Measurements from ENCODE around the gene MRPS24. TPM values are rescaled to one million over a fixed set of nuclear protein-coding genes. Genes with fewer than 3 reads are reported as not detected.

Gene MRPS24
- total RNA-seq, 1 experiment from 2014 or later = 116 TPM

DNA sequence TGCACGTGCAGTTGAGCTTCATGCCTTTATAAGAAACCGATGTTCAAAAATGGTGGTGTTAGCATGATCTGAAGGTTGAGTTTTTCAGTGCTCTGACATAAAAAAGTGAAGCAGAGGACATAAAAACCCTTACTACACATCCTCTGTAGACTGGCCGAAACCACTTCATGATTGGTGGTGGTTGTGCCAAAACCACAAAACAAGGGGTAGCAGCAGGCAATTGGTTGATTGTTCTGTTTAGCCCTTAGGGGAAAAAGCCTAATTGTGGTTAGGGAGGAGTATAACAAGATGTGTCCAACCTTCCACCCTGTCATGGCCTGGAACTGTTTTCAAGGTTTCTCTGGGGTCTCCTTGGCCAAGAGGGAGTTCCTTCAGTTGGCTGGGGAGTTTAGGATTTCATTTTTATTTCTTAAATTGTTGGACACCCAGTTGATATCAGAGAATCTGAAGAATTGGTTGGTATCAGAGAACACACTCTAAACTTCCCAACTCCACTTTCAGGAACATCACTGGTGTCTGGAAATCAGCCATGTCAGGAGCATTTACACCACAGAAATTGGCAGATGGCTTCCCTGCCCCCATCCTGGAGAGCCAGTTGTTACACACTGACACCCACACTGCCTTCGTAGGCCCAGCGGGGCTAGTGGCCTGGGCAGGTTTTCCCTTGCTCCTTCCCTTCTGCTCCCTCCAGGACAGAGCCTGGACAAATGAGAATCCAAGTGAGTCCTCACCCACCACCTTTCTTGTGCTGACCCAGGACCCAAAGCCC, 18.8 kb downstream of the MRPS24 start:
- no peak overlapping the region for H2BK5ac ChIP-seq (ENCODE audit: insufficient read length, low read length)
- no peaks in the 10 kb centered on the region for H3K27me3 ChIP-seq (ENCODE audit: insufficient read depth, low read length)
- no peak overlapping the region for H2BK120ac ChIP-seq (ENCODE audit: low read depth, low read length, poor library complexity, severe bottlenecking)
- no peak overlapping the region for H2AK5ac ChIP-seq (ENCODE audit: insufficient read length, low read length)
- no peak overlapping the region for H4K91ac ChIP-seq (ENCODE audit: insufficient read length, low read depth, low read length)
- H2AFZ ChIP-seq (ENCODE audit: low read length) = no peak overlapping the region
- H4K5ac ChIP-seq (ENCODE audit: insufficient read length, low read depth, low read length) = no peak overlapping the region
- H3K4me2 ChIP-seq (ENCODE audit: insufficient read depth, insufficient read length, low read length) = no peak overlapping the region
- no peak overlapping the region for H4K8ac ChIP-seq (replicated peaks; ENCODE audit: insufficient read length, low read depth, low read length)
- H3K4ac ChIP-seq (ENCODE audit: low read depth, low read length) = no peak overlapping the region
- TF ChIP-seq, protein P1, sequence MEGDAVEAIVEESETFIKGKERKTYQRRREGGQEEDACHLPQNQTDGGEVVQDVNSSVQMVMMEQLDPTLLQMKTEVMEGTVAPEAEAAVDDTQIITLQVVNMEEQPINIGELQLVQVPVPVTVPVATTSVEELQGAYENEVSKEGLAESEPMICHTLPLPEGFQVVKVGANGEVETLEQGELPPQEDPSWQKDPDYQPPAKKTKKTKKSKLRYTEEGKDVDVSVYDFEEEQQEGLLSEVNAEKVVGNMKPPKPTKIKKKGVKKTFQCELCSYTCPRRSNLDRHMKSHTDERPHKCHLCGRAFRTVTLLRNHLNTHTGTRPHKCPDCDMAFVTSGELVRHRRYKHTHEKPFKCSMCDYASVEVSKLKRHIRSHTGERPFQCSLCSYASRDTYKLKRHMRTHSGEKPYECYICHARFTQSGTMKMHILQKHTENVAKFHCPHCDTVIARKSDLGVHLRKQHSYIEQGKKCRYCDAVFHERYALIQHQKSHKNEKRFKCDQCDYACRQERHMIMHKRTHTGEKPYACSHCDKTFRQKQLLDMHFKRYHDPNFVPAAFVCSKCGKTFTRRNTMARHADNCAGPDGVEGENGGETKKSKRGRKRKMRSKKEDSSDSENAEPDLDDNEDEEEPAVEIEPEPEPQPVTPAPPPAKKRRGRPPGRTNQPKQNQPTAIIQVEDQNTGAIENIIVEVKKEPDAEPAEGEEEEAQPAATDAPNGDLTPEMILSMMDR (conservative IDR thresholded peaks at IDR 0.05) = no peak
- Mint-ChIP-seq H3K27me3 (ENCODE audit: low read depth) (no peaks in the 10 kb centered on the region), H3K4me3 (no peak overlapping the region), H3K36me3 (ENCODE audit: insufficient read depth in 1 of 3, low read depth in 3 of 3) (peaks cover 0 to 5% (median 0%) of the 10 kb centered on the region in 3 experiments; a peak in 3 of 7 replicates), H3K9me3 (no peaks in the 10 kb centered on the region; a peak in 2 of 5 replicates), H3K27ac (no peak overlapping the region), H3K4me1 (peaks cover 2 to 4% of the 10 kb centered on the region in 2 experiments; a peak in 2 of 4 replicates)
- H3T11ph ChIP-seq (ENCODE audit: low read length) = no peak overlapping the region
- no peak overlapping the region for H3K27ac ChIP-seq (ENCODE audit: insufficient read length, low read depth, low read length)
- H2BK15ac ChIP-seq (ENCODE audit: low read depth, low read length) = no peak overlapping the region
- H2BK20ac ChIP-seq (ENCODE audit: low read depth, low read length, poor library complexity, severe bottlenecking) = no peak overlapping the region
- H3K79me2 ChIP-seq (ENCODE audit: insufficient read depth, low read length) = no peaks in the 10 kb centered on the region
- WGBS (ENCODE audit: extremely low coverage, insufficient read length, low lambda C conversion rate) = no CpG with 5 or more reads among the region's 5 CpGs
- no peaks in the 10 kb centered on the region for H3K79me1 ChIP-seq (ENCODE audit: insufficient read depth, low read depth, low read length, poor library complexity, severe bottlenecking)
- no peak overlapping the region for H3K9ac ChIP-seq (ENCODE audit: extremely low read depth, insufficient read length, low read length)
- H3K56ac ChIP-seq (ENCODE audit: insufficient read length, low read depth, low read length) = no peak overlapping the region
- H3K4me1 ChIP-seq (ENCODE audit: insufficient read depth, low read length) = no peaks in the 10 kb centered on the region
- H3K14ac ChIP-seq (ENCODE audit: insufficient read depth, low read length) = no peak overlapping the region
- H2BK12ac ChIP-seq (ENCODE audit: insufficient read length, low read depth, low read length) = no peak overlapping the region
- no peaks in the 10 kb centered on the region for H3K9me3 ChIP-seq (ENCODE audit: control insufficient read depth, low read depth, low read length)
- H3K18ac ChIP-seq (ENCODE audit: insufficient read length, low read depth, low read length) = no peak overlapping the region
- H4K20me1 ChIP-seq (ENCODE audit: control insufficient read depth, insufficient read depth, insufficient read length) = no peaks in the 10 kb centered on the region
- DNase-seq = no peak
- no peaks in the 10 kb centered on the region for H3K23me2 ChIP-seq (ENCODE audit: insufficient read length, low read depth, low read length, poor library complexity, severe bottlenecking)
- H3K23ac ChIP-seq (ENCODE audit: insufficient read length, low read depth, low read length) = no peak overlapping the region
